Measurements from ENCODE around the gene MAPK12. TPM values are rescaled to one million over a fixed set of nuclear protein-coding genes. Genes with fewer than 3 reads are reported as not detected.

MAPK12 gene
- total RNA-seq, 1 donor from 2014 or later = 17.2 TPM

- peaks cover 11% of the 10 kb centered on the region for H3K27me3 ChIP-seq (ENCODE audit: low read depth)
Measured at GRCh38 chr22:50264946-50265669, 3.6 kb upstream of the MAPK12 start.

GRCh38 chr22:50264104-50264745, 2.7 kb upstream of the MAPK12 start:
- no peak overlapping the region for H3K27ac ChIP-seq (replicated peaks)
- H3K36me3 ChIP-seq = no peaks in the 10 kb centered on the region
- TF ChIP-seq CTCF (IDR thresholded peaks at IDR 0.05; ENCODE audit: borderline replicate concordance) = no peak
- intact Hi-C loops (cut with micrococcal nuclease) = no loop called here
- no peak for DNase-seq
- peaks cover 53% of the 10 kb centered on the region for H3K4me1 ChIP-seq
- H3K4me3 ChIP-seq = no peak overlapping the region
- no peaks in the 10 kb centered on the region for H3K9me3 ChIP-seq (replicated peaks)
- peaks cover 11% of the 10 kb centered on the region for H3K27me3 ChIP-seq (ENCODE audit: low read depth)

More at GRCh38 chr22:50264946-50265669, 3.6 kb upstream of the MAPK12 start:
- TF ChIP-seq CTCF (IDR thresholded peaks at IDR 0.05; ENCODE audit: borderline replicate concordance) = no peak
- H3K9me3 ChIP-seq (replicated peaks) = no peaks in the 10 kb centered on the region
- peaks cover 60% of the 10 kb centered on the region for H3K4me1 ChIP-seq
- no peak for DNase-seq
- H3K27ac ChIP-seq (replicated peaks) = no peak overlapping the region
- intact Hi-C loops (cut with micrococcal nuclease) = no loop called here
- no peaks in the 10 kb centered on the region for H3K36me3 ChIP-seq
- H3K4me3 ChIP-seq = no peak overlapping the region

GRCh38 chr22:50262973-50263617, 1.6 kb upstream of the MAPK12 start:
- H3K27ac ChIP-seq (replicated peaks) = no peak overlapping the region
- no peaks in the 10 kb centered on the region for H3K36me3 ChIP-seq
- H3K9me3 ChIP-seq (replicated peaks) = no peaks in the 10 kb centered on the region
- TF ChIP-seq CTCF (IDR thresholded peaks at IDR 0.05; ENCODE audit: borderline replicate concordance) = no peak
- DNase-seq = no peak
- H3K4me1 ChIP-seq = peaks cover 53% of the 10 kb centered on the region
- H3K27me3 ChIP-seq (ENCODE audit: low read depth) = peaks cover 11% of the 10 kb centered on the region
- no peak overlapping the region for H3K4me3 ChIP-seq
- intact Hi-C loops (cut with micrococcal nuclease) = no loop called here

GRCh38 chr22:50262460-50262911, 1.0 kb upstream of the MAPK12 start:
- Histone ChIP-seq H3K27ac (replicated peaks) (peak overlapping the region; percentile 76), H3K9me3 (replicated peaks) (no peaks in the 10 kb centered on the region), H3K36me3 (no peaks in the 10 kb centered on the region), H3K4me1 (peaks cover 53% of the 10 kb centered on the region), H3K27me3 (ENCODE audit: low read depth) (peaks cover 11% of the 10 kb centered on the region), H3K4me3 (peak overlapping the region; percentile 71)
- intact Hi-C loops (cut with micrococcal nuclease) = no loop called here
- TF ChIP-seq CTCF (IDR thresholded peaks at IDR 0.05; ENCODE audit: borderline replicate concordance) = no peak
- no peak for DNase-seq

GRCh38 chr22:50260801-50261614, 475 bp downstream of the MAPK12 start:
- no peaks in the 10 kb centered on the region for H3K9me3 ChIP-seq (replicated peaks)
- H3K27ac ChIP-seq (replicated peaks) = peak overlapping the region; percentile 76
- H3K36me3 ChIP-seq = no peaks in the 10 kb centered on the region
- H3K4me1 ChIP-seq = peaks cover 45% of the 10 kb centered on the region
- intact Hi-C loops (cut with micrococcal nuclease) = no loop called here
- no peak for DNase-seq
- no peak for TF ChIP-seq CTCF (IDR thresholded peaks at IDR 0.05; ENCODE audit: borderline replicate concordance)
- H3K27me3 ChIP-seq (ENCODE audit: low read depth) = peaks cover 11% of the 10 kb centered on the region
- peak overlapping the region; percentile 71 for H3K4me3 ChIP-seq

All from left ventricle myocardium inferior (tissue), 1 donor.